NCI-H1930 (cell line): Measurements from ENCODE around the gene DCTN1.

Experiments used
- DNase-seq, 2 experiments: peaks; one replicate each; lab custom pipeline; 2025; lab: John Stamatoyannopoulos, UW

The DCTN1 gene

DNA sequence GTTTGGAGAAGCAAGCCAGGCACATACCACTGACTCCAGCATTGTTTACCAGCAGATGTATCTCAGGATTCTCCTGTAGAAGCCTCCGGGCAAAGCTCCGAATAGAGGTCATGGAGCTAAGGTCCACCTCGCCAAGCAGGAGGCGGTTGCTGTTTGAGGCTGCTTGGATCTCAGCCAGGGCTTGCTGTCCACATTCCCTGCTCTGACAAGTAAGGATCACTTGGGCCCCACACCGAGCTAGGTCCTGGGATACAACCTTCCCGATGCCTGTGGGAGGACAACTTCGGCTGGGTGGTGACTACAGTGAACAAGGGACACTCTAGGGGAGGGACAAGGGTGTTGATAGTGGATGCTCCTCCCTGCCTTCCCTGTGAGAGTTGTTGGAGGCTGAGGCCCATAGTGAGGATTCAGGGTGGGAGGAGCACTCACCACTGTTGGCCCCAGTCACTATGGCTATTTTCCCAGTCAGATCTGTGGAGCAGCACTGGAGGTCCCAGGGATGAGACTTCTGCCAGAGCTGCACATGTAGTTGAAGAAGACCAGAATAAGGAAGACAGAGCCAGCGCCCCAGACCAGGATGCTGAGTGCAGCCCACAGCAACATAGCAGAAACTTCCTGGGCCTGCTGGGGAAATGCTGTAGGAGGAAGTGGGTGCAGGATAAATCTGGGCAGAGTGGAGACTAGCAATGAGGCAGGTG, 33.0 kb upstream of the DCTN1 start:
- DNase-seq, result no peak

- no peak for DNase-seq
Observed at GRCh38 chr2:74407682-74408081, 27.6 kb upstream of the DCTN1 start.

GRCh38 chr2:74406035-74406434, 25.9 kb upstream of the DCTN1 start:
- DNase-seq, result no peak

GRCh38 chr2:74401891-74402290, 21.8 kb upstream of the DCTN1 start:
- no peak for DNase-seq

- no peak for DNase-seq
Observed at GRCh38 chr2:74399785-74400184, 19.7 kb upstream of the DCTN1 start.

DNA sequence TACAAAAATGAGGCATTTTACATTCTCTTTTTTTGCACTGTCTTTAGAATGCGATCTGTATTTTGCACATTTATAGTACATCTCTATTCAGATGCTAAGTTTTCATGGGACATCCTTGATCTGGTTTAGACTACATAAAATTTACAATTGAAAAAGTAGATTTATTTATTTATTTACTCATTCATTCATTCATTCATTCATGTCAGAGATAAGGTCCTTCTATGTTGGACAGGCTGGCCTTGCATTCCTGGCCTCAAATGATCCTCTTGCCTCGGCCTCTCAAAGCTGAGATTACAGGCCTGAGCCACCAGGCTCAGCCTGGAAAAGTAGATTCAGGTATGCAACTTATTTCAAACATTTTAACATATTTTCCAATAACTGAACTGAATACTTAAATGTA, 16.0 kb upstream of the DCTN1 start:
- no peak for DNase-seq

DNA sequence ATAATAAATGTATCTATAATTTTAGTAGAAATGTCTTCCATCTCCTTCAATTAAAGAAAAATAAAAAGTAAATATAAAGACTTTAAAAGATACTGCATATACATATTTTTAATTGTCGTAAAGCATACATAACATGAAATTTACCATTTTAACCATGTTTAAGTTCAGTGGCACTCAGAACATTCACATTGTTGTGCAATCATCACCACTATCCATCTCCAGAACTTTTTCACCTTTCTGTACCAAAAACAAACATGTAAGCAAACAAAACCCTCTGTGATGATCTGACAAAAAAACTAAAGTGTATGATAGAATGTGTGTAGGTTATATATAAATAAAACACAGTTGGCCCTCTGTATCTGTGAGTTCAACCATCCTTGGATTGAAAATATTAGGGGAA, 13.4 kb upstream of the DCTN1 start:
- no peak for DNase-seq

- no peak for DNase-seq
Observed at GRCh38 chr2:74392449-74392743, 12.3 kb upstream of the DCTN1 start.

- peak; percentile 82 to 95 for DNase-seq
Observed at GRCh38 chr2:74391580-74392448, 11.7 kb upstream of the DCTN1 start.

DNA sequence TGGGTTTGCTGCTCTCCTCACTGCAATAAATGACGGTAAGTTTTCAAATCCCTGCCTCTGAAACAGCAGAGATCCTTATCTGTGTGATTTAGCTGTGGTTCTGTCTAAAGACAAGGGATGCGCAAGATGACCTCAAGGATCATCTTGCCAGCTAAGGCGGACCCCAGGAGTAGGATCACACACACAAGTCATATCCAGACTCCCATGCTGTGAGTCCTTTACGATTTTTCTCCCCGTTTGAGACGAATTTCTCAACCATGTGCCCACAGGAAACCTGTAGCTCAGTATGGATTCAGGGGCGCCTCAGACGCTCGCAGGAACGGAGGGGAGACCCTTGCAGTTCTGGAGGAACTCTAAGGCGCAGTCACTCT, 11.1 kb upstream of the DCTN1 start:
- DNase-seq, result no peak

- no peak for DNase-seq
Observed at GRCh38 chr2:74390606-74391005, 10.5 kb upstream of the DCTN1 start.

GRCh38 chr2:74387346-74387745, 7.2 kb upstream of the DCTN1 start:
- no peak for DNase-seq

GRCh38 chr2:74385396-74385795, 5.3 kb upstream of the DCTN1 start:
- DNase-seq, result no peak

- DNase-seq, result no peak
Observed at GRCh38 chr2:74384051-74384450, 3.9 kb upstream of the DCTN1 start.

- no peak for DNase-seq
Observed at GRCh38 chr2:74383254-74383653, 3.1 kb upstream of the DCTN1 start.

DNA sequence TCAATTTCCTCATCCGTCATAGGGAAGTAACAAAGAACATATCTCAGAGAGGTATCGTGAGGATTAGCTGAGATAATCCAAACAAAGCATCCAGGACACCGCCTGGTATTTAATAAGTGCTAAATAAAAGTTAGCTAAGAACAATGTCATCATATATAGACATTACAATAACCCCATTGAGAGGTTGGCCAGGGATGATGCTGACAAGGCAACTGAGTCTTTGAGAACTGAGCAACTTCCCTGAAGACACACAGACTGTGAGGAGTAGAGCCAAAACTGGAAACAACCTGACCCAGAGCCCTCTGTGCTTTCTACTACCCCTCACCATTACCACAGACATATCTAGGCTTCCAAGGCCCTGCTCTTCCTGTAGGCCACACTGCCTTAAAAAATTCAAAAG, 1.6 kb upstream of the DCTN1 start:
- DNase-seq, result no peak

DNA sequence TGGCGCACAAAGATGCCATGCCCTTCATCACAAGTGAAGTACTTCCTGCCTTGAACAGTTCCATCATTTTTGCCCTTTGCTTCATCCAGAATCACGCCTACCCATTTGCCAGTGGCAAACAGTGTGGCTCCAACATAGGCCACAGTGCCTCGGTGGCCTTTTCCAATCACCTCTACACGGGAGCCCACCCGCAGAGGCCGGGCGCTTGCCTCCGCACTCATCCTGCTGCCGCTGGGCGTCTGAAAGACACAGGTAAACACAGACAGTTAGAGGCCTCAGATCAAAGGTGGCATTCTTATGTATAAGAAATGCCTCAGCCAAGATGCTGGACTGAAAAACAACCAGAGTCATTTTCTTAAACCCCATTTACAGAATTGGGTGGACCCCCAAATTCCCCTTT, 2.1 kb downstream of the DCTN1 start:
- DNase-seq, result no peak

DNA sequence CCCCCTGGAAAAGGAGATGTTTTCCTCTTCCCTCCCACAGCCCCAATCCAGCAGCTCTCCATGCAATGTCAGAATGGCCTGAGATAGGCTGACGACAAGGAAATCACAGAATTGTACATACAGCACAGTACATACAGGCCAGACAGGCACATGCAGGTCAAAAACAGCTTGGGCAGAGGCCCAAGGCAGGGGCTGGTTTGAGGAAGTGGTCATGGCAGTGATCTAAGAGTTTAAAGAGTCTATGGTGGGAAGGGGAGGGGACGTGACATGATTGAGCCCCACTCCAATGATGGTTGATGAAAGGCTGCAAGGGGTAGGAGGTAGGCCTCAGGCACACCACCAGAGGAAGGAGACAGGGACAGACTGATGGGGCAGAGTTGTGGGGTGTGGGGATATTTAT, 4.3 kb downstream of the DCTN1 start:
- DNase-seq, result no peak

DNA sequence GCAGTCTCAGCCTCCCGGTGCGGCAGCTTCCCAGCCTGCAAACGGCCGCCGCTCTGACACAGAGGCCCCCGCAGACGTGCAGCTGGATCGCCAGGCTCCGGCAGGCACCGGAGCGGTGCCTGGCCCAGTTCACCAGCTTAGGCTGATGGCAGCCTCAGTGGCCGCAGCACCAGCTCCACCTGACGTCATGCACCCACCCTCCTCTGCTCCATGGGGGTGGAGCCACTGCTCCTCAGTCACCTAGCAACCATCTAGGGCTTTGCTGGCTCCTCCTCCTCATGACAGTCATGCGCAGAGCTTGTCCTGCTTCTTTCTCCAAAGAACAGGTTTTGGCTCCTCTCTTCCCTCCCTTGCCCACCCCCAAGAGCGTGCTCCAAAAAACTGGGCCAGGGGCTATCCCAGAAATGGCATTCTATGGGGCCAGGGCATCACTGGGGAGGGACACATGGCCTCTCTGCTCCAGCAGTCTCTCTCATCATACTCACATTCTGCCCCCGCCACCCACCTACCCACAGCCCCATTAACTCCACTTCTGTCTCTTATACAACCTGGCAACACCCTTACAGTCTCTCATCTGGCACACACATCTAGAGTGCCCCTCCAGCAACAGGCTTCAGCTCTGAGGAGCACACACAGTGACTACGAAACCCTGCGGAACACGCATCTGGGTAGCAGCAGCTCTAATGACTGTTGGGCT, 5.5 kb downstream of the DCTN1 start:
- peak in 1 of 2 experiments; percentile 15 for DNase-seq

DNA sequence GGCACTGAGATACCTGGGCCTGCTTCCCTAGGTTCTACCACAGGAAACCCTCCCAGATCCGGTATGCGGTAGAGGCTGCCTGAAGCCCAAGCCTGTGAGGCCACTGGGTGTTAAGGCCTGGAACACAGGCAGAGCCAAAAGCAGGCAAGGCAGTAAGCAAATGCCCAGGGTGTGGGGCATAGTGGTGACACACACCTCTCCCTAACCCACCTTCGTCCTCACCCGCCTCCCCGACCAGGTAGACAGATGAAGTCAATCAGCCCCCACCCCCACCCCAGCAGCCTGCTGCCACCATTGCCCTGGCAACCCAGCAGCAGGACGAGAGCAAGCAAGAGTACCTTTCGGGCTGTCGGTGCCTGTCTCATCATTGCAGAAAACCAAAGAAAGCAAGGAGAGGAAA, 6.1 kb downstream of the DCTN1 start:
- no peak for DNase-seq

GRCh38 chr2:74373221-74373676, 6.9 kb downstream of the DCTN1 start:
- no peak for DNase-seq

- DNase-seq, result no peak
Observed at GRCh38 chr2:74372674-74373073, 7.4 kb downstream of the DCTN1 start.

DNA sequence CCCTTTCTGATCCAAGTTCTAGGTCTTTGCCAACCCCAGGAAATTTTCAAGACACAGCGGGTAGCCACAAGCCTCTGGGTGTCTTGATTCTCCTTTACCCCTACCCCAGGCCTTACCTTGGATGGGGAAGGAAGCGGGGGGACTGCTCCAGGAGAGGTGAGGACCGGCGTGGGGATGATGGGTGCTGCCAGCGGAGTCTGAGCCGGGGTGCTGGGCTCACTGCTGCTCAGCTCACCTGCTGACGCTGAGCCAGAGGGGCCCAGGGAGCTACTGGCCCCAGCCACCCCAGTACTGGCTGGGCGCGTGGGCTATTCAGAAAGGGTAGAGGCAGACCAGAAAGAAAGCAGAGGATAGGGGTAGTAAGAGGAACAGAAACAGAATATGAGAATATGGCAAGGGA, 8.7 kb downstream of the DCTN1 start:
- DNase-seq, result no peak
